ENCODE data around the gene CSPG4.
"Not testable (repeated sequence)": the region's sequence is repeated elsewhere in the genome, so short reads cannot be mapped to it uniquely, and the experiment has no call there.

The CSPG4 gene, protein sequence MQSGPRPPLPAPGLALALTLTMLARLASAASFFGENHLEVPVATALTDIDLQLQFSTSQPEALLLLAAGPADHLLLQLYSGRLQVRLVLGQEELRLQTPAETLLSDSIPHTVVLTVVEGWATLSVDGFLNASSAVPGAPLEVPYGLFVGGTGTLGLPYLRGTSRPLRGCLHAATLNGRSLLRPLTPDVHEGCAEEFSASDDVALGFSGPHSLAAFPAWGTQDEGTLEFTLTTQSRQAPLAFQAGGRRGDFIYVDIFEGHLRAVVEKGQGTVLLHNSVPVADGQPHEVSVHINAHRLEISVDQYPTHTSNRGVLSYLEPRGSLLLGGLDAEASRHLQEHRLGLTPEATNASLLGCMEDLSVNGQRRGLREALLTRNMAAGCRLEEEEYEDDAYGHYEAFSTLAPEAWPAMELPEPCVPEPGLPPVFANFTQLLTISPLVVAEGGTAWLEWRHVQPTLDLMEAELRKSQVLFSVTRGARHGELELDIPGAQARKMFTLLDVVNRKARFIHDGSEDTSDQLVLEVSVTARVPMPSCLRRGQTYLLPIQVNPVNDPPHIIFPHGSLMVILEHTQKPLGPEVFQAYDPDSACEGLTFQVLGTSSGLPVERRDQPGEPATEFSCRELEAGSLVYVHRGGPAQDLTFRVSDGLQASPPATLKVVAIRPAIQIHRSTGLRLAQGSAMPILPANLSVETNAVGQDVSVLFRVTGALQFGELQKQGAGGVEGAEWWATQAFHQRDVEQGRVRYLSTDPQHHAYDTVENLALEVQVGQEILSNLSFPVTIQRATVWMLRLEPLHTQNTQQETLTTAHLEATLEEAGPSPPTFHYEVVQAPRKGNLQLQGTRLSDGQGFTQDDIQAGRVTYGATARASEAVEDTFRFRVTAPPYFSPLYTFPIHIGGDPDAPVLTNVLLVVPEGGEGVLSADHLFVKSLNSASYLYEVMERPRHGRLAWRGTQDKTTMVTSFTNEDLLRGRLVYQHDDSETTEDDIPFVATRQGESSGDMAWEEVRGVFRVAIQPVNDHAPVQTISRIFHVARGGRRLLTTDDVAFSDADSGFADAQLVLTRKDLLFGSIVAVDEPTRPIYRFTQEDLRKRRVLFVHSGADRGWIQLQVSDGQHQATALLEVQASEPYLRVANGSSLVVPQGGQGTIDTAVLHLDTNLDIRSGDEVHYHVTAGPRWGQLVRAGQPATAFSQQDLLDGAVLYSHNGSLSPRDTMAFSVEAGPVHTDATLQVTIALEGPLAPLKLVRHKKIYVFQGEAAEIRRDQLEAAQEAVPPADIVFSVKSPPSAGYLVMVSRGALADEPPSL (N-terminal part only)

DNA sequence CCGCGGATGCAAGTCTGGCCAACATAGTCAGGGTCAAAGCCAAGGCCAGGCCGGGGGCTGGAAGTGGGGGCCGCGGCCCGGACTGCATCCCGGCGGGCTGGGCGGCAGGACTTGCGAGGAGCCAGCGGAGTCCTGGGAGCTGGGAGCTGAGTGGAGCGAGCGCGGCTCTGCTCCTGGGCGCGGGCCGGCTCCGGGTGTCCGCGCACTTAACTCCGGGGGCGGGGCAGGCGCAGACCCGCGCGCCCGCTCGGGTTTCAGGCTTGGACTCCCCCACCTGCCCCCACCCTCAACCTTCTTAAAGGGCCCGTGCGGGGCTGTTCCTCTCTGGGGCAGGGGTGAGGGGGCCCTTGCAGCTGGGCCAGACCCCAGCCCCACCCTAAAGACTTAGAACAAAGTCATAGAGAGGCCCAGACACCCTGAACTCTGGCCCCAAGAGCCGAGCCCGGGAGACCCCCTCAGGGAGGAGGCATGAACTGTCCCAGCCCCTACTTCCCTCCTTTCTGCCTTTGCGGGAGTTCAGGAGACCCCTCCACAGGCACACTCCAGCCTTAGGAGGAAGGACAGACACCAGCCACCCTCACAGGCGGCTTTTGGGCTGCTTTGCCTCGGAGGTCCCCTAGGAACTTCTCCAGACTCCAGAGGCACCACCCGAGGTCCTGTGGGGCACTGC, at the start of gene CSPG4:
TSS of gene CSPG4 (minus strand) at position 181 of the 670 bp plus-strand sequence. CDS start at position 88, 93 bp downstream.
- DNase-seq: no peak

DNA sequence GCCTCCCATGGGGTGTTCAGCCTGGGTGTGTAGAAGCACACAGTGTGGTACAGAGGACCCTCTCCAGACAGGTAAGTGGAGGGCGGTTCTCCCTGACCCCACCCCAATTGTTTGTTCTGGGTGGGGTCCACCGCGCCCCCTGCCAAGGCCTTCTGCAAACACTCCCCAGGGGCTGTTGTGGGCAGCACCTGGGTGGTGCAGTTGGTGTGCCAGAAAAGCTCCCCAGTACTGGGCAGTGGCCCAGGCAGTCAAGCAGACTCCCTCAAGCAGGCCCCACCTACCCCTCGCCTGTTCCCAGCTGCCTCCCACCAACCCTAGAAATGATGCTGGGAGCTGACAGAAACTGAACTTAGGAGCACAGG, 49.7 kb upstream of the CSPG4 start:
- not testable (repeated sequence) for DNase-seq

DNA sequence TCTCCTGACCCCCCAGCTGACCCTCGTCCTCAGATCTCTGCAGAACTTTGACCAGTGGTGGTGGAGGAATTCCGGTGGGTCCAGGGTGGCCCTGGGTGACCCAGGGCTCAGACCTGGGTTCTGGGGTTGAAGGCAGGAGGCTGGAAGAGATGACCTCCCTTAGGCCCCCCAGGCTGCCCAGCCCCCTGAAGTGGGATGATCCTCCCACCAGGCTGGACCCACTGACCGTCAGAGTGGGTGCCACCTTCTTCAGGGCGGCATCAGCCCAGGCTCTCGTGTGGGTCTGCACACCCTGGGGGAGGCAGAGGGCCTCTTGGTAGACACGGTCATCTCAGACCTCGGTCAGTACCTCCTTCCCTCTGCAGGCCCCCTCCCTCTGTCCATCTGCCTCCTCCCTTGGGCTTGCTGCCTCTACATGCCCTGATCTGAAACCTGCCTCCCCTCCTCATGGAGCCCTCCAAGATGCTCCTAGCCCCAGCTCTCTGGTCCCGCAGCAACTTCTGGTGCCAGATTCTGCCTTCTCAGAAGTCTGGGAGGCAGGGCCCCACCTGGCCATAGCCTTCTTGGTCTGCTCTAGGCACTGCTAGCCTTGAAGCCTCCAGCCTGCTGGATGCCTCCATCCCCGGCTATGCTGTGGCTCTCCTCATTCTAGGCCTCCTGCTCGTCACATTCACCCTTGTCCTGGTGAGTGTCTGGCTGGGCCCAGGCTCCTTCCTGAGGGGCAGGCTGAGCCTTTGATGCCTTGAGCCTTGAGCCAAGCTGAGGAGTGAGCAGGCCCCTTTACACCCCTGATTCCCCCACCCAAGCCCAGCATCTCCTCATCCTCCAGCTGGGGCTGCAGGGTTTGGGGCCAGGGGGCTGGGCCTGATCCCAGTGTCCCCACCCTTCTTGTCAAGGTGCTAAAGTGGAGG, 49.1 kb upstream of the CSPG4 start:
- no peak for DNase-seq

DNA sequence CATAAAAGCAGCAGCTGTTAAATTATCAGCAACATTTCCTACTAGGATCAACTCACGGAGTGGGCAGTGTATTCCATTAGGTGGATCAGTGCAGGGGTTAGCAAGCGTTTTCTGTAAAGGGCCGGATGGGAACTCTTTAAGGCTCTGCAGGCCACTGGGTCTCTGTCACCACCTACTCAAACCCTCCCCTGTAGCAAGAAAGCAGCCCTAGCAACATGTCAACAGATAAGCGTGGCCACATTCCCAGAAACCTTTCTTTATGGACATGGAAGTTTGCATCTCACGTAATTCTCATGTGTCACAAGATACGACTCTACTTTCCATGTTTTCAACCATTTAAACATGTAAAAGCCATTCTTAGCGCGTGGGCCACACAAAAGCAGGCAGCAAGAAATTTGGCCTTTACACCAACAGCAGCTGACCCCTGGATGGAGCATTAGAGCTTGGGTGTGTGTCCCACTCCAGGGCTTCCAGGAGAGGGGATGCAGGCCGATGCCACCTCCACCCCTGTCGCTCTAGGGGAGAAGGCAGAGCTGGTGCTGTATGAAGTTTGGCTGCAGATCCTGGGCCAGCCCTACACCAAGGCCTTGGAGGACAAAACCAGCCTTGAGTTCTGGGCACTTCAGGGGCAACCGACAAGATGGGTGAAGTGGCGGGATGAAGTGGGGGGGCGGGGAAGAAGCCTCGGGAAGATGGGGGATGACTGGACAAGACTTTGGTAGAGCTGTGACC, 48.2 kb upstream of the CSPG4 start:
- DNase-seq: no peak

- DNase-seq: not testable (repeated sequence)
Observed at GRCh38 chr15:75760131-75760520, 47.5 kb upstream of the CSPG4 start.

DNA sequence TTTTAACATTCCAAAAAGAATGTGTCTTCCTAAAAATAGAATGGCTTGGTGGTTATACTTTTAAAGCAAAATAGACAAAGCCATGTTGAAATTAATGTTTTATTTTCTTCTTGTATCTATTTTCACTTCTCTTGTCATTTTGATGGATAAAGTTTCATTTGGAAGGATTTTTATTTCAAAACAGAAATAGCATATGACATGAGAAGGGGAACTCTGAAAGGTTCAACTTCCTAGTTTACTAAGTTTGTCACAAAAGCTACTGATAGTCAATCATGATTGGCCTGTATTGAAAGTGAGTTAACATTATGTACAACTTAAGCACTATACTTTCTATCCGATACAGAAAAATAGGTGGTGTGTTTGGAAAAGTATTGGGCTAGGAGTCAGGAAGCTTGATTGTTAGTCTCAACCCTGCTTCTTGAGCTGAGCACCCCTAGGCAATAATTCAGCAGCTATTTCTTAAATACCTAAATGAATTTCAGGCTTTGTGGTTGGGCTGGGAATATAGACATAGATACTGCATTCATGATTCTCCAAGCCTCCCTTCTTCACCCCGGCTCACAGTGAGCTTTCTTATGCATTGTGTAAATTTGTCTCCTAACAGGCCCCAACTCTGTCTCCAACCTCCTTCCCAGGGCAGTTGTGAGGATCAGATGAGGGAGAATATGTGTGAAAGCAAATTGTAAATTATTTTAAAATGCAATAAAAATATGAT, 46.9 kb upstream of the CSPG4 start:
- no peak for DNase-seq

DNA sequence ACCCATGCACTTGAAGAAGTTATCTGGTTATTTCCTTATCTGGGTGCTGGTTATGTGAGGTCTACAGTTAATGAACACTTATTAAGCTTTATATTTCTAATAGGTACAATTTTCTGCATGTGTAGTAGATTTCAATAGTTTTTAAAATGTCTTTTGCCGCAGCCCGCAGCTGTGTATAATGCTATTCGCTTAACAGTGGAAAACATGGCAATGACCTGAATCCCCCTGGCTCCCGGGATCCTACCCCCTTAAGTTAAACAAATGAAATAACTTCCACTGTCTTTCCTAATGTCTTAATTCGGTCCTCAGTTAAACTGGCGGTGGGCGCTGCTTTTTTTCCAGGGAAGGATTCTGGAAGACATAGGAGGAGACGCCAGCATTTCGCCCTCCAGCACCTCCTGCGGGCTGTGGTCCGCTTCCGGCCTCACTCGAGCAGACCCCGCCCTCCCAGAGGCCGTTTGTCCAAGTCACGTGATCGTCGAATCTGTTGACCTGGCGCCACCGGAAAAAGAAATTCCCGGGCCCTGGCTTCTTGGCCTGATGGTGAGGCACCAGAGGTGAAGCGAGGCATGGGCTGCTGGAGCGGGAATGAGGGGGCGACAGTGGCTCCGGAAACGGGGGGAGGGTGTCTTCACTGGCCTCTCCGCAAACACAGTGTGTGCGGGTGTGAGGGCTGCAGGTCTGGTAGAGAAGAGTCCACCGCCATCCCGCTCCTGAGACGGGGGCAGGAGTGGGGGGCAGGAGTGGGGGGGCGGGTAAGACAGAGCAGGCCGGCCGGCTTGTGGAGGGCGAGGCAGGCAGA, 45.6 kb upstream of the CSPG4 start:
- DNase-seq: peak; percentile 22 to 29 (median 26)

DNA sequence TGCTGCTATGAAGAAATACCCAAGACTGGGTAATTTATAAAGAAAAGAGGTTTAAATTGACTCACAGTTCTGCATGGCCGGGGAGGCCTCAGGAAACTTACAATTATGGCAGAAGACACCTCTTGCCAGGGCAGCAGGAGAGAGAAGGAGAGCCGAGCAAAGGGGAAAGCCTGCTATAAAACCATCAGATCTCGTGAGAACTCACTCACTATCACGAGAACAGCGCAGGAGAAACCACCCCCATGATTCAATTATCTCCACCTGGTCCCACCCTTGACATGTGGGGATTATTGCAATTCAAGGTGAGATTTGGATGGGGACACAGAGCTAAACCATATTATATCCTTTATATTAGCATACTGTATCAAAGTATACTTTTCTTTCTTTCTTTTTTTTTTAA, 42.2 kb upstream of the CSPG4 start:
- DNase-seq: not testable (repeated sequence)

DNA sequence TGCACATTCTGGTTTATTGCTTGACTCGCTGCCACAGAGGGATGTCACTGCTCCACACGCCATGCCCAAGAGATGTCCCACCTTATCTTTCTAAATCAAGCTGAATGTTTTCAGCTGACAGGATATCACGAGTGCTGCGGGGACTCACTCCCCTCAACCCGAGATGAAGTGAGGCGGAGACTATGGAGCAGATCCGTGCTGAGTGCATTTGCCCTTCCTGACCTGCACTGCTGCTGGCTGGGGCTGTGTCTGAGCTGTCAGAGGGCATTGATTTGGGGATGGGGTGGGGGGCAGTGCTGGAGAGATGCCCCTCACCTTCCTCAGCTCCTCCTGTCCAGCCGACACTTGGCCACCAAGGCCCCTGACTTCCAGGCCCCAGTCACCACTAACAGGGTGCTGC, 40.5 kb upstream of the CSPG4 start:
- no peak for DNase-seq

DNA sequence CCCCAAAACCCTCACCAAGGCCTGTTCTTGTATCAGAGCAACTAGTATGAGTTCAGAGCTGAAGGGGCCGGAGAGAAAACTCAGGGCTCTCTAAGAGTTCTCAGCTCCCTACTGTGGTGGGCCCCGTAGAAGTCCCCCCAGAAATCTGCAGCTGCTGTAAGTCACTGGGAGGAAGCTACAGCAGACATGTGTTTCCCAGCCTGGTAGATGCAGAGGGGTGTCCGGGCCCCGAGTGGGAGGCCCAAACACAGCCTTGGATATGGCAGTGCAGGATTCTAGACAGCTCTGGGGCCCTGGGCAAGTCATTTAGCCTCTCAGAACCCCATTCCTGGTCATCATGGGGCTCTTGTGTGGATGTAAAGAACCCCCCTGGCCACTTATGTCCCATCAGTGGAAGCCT, 39.2 kb upstream of the CSPG4 start:
- DNase-seq: no peak

DNA sequence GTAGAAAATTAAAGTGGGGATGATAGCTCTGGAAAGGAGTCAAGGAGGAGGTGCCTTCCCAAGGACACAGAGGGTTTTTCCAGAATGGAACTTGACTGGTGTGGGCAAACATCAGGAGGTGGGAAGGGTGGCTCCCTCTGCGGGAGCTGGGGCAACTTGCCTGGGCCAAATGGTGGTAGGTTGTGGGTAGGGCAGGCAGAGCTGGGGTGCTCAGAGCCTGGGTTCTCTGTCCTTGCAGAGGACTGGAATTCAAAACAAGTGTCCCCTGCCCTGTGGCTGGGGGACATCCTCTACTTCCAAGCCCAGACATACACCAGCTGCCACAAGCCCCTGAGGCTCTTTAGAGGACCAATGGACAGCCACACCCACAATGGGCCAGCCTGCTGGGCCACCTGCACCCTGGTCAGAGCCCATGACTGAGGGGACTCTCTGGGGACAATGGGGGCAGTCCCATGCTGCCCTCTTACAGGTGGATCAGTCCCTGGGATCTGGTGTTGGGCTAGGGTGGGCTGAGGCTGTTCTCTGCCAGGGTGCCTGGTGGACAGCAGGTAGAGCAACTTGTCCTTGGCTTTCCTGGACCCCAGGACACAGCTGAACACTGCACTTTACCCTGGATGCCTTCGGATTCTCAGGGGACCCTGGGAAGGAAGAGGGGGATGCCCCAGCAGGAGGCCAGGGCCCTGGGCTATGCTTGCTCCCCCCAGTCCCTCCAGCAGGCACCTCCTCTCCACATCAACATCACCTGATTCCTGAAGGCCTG, 38.6 kb upstream of the CSPG4 start:
- no peak for DNase-seq

- DNase-seq: no peak
Observed at GRCh38 chr15:75750261-75751050, 37.8 kb upstream of the CSPG4 start.

GRCh38 chr15:75749820-75750219, 37.2 kb upstream of the CSPG4 start:
- DNase-seq: no peak

GRCh38 chr15:75748882-75749281, 36.2 kb upstream of the CSPG4 start:
- DNase-seq: not testable (repeated sequence)

- DNase-seq: not testable (repeated sequence)
Observed at GRCh38 chr15:75747121-75747520, 34.5 kb upstream of the CSPG4 start.

- no peak for DNase-seq
Observed at GRCh38 chr15:75745305-75745704, 32.7 kb upstream of the CSPG4 start.

DNA sequence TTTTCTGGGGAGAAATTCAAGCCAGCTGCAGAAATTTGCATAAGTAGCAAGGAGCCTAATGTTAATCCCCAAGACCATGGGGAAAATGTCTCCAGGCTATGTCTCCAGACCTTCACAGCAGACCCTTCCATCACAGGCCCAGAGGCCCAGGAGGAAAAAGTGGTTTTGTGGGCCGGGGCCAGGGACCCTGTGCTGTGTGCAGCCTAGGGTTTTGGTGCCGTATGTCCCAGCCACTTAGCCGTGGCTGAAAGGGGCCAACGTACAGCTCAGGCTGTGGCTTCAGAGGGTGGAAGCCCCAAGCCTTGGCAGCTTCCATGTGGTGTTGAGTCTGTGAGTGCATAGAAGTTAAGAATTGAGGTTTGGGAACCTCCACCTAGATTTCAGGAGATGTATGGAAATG, 29.7 kb upstream of the CSPG4 start:
- not testable (repeated sequence) for DNase-seq

Data from activated CD4-positive, CD25-positive, alpha-beta regulatory T cell (primary cell).